ENCODE results near the gene ALOXE3. TPM values are rescaled to one million over a fixed set of nuclear protein-coding genes. Genes with fewer than 3 reads are reported as not detected.

Gene ALOXE3
- total RNA-seq, 1 donor: not detected

DNA sequence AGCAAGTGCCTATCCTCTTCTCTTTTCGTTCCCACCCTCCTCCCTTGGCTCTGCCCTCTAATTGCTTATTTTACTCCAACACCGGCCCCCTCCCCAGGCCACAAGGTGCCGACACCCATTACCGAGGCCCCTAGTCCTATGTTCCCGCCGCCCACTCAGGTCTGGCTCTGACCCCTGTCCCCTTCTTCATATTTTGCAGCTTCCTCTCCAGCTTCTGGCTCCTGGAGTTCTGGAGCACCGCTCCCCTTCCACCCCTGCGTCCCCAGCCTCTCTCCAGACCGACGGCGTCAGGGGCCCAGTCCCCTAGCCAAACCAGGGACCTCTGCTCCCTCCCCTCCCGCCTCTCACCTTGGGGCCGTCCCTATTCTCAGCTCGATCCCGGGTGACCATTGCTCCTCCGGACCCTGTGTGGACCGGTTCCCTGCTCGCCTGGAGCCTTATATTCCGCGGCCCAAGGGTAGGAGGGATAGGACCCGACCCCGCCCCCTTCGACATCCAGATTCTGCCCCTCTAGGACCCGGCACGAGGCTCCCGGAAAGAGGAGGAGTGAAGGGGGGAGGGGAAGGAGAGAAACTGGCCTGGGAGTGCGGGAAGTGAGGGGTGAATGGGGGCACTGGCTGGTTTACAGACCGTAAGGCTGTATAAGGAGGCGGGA, 5.5 kb upstream of the ALOXE3 start, which contains the start of gene HES7:
Gene HES7 (minus strand): TSS at position 412 of the 655 bp plus-strand sequence. CDS start 22 bp downstream, at position 390.
- TF ChIP-seq, protein P1, sequence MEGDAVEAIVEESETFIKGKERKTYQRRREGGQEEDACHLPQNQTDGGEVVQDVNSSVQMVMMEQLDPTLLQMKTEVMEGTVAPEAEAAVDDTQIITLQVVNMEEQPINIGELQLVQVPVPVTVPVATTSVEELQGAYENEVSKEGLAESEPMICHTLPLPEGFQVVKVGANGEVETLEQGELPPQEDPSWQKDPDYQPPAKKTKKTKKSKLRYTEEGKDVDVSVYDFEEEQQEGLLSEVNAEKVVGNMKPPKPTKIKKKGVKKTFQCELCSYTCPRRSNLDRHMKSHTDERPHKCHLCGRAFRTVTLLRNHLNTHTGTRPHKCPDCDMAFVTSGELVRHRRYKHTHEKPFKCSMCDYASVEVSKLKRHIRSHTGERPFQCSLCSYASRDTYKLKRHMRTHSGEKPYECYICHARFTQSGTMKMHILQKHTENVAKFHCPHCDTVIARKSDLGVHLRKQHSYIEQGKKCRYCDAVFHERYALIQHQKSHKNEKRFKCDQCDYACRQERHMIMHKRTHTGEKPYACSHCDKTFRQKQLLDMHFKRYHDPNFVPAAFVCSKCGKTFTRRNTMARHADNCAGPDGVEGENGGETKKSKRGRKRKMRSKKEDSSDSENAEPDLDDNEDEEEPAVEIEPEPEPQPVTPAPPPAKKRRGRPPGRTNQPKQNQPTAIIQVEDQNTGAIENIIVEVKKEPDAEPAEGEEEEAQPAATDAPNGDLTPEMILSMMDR (IDR thresholded peaks at IDR 0.05; ENCODE audit: insufficient read depth, low read depth, low read length): no peak
- H3K4me3 ChIP-seq (ENCODE audit: low read depth, low read length): peak within 1 kb of the TSS; percentile 79
- no peak for DNase-seq (ENCODE audit: low read depth)

GRCh38 chr17:8122924-8123694, 4.8 kb upstream of the ALOXE3 start:
- peak overlapping the region; percentile 79 for H3K4me3 ChIP-seq (ENCODE audit: low read depth, low read length)
- TF ChIP-seq, protein P1 (IDR thresholded peaks at IDR 0.05; ENCODE audit: insufficient read depth, low read depth, low read length): no peak
- peak; percentile 49 for DNase-seq (ENCODE audit: low read depth)

GRCh38 chr17:8122422-8122923, 4.2 kb upstream of the ALOXE3 start:
- DNase-seq (ENCODE audit: low read depth): peak; percentile 53
- TF ChIP-seq, protein P1 (IDR thresholded peaks at IDR 0.05; ENCODE audit: insufficient read depth, low read depth, low read length): no peak
- H3K4me3 ChIP-seq (ENCODE audit: low read depth, low read length): peak overlapping the region; percentile 79

DNA sequence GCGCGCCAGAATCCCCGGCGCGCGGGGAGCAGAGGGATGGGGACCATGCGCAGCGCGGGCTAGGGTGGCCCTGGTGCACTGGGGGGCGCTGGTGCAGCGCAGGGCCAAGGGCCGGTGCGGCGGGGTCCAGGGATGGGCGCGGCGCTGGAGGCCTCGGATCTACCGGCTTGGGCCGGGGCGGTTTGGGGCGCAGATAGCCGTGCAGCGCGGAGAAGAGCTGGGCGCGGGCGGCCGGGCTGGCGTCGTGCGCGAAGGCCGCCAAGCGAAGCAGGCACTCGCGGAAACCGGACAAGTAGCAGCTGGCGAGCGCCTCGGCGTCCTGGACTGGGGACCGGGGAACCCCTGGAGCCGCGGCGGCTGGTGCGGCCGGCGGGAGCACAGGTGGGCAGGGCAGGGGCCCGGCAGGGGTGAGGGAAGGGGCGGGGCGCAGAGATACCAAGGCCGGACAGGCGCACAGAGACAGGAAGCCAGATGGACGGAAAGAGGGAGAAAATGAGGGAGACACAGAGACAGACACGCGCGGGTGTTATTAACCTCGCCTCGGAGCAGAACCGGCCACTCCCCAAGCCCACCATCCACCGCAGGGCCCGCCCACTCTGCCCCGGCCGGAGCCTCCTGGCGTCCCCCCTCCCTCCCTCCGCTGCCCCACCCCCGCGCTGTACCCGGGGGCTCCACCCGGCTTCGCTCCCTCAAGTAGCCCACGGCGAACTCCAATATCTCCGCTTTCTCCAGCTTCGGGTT, 3.5 kb upstream of the ALOXE3 start:
- TF ChIP-seq, protein P1 (IDR thresholded peaks at IDR 0.05; ENCODE audit: insufficient read depth, low read depth, low read length): peak; percentile 52
- peak; percentile 77 for DNase-seq (ENCODE audit: low read depth)

DNA sequence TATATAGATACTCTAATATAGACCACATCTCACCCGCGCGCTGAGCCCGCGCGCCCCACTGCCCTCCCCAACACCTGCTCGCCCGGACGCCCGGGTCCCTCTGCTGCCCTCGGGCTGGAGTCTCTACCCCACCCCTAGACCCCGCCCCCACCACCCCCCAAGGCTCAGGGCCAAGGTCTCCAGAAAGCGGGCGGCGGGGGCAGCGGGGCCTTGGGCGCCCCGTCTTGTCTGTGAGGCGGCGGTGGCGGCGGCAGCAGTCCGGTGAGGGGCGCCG, 3.0 kb upstream of the ALOXE3 start:
- DNase-seq (ENCODE audit: low read depth): no peak
- H3K4me3 ChIP-seq (ENCODE audit: low read depth, low read length): peak overlapping the region; percentile 79
- TF ChIP-seq, protein P1 (IDR thresholded peaks at IDR 0.05; ENCODE audit: insufficient read depth, low read depth, low read length): no peak

More for the DNA sequence above, 3.5 kb upstream of the ALOXE3 start:
- H3K4me3 ChIP-seq (ENCODE audit: low read depth, low read length): peak overlapping the region; percentile 79

DNA sequence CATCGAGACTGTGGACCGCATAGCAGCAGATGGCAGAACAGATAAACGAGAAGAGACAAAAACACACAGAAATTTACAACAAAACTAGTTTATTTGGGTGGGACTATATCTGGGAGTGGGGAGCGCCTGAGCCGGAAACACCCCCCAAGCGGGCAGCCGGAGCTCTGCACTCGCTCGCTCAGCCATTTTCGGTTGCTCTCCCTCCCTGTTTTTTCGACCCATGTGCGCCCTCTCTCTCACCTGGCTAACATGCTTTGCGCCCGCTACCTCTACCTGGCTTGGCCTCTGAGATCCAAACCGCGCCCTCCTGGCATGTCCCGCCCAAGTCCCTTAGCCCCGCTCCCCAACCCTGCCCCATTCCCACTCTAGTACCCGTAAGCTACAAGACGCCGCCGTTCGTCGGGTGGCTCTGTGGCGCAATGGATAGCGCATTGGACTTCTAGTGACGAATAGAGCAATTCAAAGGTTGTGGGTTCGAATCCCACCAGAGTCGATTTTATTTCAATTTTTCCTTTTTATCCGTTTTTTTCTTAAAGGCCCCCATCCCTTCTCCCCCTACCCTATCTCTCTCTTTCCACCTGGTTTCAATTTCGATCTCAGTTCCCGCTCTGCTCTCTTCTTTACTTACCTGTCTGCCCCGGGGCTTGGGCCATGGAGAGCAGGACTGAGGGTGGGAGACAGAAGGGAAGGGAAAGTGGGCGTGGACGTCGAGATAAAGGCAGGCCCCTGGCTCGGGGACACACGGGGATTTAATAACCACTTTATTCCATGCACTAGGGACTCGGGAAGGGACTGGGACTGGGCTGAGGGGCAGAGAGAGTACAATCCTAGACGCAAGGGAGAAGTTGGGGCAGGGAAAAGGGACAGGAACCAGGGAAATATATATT, 2.4 kb upstream of the ALOXE3 start:
- DNase-seq (ENCODE audit: low read depth): peak; percentile 71
- TF ChIP-seq, protein P1 (IDR thresholded peaks at IDR 0.05; ENCODE audit: insufficient read depth, low read depth, low read length): peak; percentile 36
- peak overlapping the region; percentile 79 for H3K4me3 ChIP-seq (ENCODE audit: low read depth, low read length)
